ENCODE data around the gene C5orf15.
"Not testable (repeated sequence)": the region's sequence is repeated elsewhere in the genome, so short reads cannot be mapped to it uniquely, and the experiment has no call there.

C5orf15 gene

DNA sequence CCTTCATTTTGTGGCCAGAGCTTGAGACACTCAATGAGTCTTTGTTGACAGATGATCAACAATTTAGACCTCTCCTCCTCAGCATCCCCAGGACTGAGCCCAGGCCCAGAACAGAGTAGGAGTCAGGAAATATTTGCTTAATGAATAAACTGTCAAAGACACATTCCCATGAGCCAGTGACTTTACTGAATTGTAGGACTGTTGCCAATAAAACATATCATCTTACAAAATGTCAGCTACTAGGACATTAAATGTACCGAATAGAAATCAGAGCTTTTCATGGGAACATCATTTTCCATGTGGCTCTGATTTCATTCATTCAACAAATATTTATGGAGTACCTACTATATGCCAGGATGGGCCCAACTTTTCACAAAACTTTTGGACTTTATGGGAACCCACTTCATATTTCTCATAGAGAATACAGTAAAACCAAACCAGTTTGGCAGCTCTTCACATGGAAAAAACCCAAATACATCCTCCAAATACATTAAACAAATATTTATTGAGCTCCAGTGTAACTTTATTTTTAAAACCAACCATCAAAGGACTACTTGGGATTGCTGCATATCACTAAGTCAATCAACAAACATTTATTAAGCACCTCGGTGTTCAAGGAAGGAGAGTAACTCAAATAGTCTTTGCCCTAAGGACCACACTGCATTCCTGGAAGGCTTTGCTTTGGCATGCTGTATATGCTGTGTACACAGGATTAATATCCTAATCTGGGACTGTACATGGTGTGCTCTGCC is 24.9 kb upstream of the C5orf15 start:
- DNase-seq, result no peak

DNA sequence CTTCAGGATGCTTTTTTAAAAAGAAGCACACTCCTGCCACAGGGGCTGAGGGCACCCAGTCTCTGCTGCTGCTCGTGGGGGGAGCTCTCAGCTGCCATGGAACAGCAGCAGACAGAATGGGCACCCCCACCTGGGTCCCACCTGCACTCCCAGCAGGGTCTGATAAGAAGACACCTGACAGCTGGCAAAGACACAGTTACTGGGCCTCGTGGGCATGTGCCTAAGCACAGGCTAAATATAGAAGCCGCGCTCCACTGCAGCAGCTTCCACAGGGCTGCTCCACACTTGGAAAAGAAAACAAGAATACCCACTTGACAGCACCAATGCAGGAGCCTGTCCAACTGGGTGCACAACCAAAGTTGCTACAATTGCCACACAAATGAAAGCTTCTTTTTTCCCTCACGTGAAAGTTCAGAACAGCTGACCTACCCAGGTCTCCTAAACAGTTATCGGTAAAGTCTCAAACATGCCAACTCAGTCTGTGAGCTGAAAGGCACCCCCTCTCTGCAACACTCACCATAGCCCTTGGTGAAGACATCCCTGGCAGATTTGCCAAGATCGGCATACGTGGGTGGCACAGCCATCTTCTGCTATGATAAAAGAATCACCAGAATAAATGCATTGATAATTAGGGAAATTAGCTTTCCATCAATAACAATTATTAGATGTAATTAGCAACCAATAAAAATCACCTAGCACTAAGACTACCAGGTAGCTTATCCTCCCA is 24.2 kb upstream of the C5orf15 start:
- DNase-seq, result no peak

DNA sequence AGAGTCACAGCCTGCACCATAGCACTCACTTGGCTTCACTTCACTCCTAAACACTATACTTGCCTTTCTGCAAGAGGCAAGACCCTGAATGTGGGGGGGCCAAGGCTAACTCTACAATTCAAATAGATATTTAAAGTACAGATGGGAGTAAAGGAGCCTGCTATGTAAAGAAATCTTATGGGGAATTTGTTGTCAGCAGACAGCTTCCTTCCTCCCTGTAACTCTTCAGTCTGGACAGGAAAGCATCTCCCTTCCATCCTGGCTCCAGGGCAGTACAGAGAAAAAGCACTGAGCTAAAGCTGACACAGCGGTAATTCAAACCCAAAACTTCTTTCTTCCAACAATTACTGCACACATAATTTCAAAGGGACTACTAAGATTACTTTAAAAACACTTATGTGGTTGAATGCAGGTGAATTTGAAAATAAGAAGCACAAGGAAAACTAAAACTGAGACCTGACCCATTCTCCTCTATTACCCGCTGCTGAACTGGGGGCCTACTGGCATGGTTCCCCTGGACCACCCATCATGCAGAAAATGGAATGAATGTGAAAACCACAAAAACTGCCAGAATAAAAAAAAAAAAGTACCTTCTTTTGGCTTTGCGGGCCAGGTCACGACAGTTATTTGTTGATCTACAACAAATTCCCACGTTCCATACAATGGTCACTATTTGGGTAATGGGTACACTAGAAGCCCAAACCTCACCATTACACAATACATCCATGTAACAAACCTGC is 22.9 kb upstream of the C5orf15 start:
- DNase-seq, result no peak

DNA sequence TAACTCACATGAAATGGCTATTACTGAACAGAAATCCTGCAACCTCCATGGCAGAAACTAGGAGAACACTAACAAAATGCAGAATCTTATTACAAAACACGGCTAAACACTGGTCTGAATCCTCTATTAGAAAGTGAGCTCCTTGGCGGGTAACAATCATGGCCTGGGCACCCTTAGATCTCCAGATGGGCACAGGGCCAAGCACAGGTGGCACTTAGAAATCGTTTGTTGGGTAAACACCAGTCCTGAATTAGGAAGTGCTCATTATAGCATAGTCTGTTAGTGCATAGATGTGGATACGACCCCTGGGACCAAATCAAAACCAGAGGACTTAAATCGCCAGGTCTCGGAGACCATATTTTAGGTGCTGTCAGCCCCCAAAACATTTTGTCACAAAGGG is 22.0 kb upstream of the C5orf15 start:
- DNase-seq, result no peak

DNA sequence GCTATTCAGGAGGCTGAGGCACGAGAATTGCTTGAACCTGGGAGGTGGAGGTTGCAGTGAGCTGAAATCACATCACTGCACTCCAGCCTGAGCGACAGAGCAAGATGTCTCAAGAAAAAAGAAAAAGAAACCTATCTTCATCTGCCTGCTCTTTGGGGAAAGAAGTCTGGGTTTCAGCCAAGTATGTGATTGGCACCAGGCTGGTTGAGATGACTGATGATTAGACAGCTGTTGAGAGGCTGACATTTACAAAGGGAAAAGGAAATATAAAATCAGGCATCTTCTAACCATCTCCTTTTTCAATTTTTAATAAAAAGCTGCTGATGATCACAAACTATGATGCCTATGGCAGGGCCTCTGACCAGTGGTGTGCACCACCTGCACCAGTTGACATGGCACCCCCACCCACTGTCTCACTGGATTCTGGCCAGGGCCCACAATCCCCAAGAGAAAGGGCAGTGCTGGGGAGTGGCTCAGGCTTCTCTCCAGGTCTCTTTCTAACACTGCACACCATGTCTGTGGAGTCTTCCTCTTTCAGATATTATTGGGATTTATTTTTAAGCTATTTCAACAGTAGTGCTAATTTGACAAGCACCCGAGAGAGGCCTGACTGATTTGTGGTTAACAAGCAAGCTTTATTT is 17.2 kb upstream of the C5orf15 start:
- DNase-seq, result no peak

DNA sequence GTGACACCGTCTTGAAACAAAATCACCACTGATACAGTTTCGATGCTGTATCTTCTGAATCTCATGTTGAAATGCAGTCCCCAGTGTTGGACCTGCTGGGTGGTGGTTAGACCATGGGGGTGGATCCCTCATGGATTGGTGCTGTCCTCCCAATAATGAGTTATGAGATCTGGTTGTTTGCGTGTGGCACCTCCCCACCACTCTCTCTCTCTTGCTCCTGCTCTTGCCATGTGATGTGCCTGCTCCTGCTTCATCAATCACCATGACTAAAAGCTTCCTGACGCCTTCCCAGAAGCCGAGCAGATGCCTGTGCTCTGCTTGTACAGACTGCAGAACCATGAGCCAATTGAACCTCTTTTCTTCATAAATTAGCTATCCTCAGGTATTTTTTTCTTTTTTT is 15.2 kb upstream of the C5orf15 start:
- no peak for DNase-seq

DNA sequence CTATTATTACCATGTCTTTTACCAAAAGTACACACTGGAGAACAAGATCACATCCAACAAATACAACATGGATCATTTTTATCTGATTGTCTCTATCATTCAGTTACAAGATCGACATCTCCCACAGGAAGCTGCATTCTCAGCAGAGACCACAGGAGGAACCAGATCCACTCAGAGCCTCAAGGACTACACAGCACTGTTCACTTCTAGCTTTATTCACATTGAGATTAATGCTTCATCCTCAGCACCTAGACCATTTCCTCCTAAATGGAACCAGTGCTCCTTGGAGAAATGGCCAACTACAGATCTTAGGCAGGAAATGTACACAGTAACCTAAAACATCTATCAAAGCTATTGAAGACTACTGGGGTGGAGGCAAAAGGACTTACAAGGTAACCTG is 13.3 kb upstream of the C5orf15 start:
- no peak for DNase-seq

DNA sequence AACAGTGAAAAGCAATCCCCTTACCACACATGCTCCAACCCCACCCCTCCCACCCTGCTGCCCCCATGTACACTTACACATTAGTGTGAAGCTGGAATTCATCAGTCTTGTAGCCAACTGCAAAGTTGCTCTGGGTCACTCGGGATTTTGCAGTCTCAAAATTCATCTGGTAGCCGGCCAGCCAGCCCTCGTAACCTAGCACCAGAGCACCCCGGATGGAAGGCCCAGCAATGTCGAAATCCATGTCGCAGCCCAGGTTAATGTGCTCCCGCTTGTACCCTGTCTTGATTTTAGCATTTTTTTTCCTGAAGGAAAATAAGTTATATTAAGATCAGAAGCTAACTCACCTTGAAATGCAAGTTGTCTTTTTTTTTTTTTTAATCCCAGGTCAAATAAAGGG is 12.2 kb upstream of the C5orf15 start:
- DNase-seq, result no peak

DNA sequence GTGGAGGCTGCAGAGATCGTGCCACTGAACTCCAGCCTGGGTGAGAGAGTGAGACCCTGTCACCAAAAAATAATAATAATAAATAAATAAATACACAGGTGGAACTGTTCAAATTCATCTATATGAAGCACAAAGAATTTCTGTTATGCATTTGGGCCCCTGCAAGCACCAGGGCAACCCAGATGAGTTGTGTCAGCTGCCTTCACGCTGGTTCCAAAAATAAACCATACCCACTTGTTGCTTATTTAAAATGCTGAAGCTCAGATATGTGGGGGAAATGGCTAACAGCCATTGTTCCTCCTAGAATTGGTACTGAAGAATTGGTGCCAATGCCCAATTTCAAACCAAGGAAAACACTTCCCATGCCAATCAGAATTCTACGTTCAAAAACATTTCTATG is 10.5 kb upstream of the C5orf15 start:
- DNase-seq, result no peak

DNA sequence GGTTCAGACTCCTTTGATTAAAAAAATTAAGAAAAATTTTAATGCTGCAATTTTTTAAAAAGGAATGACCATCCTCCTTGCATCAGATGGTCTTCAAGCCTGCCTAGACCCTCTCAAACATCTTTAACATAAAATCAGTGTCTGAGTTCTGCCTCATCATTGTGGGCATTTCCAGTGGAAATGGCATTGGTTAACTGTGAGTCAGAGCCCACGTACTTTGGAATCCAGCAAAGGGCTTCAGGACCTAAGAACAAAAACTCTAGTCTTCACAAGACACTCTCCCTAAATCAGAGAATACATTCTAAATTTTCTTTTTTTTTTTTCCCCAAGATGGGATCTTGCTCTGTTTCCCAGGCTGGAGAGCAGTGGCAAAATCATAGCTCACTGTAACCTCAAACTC is 9.4 kb upstream of the C5orf15 start:
- peak in 1 of 2 experiments; percentile 16 for DNase-seq

DNA sequence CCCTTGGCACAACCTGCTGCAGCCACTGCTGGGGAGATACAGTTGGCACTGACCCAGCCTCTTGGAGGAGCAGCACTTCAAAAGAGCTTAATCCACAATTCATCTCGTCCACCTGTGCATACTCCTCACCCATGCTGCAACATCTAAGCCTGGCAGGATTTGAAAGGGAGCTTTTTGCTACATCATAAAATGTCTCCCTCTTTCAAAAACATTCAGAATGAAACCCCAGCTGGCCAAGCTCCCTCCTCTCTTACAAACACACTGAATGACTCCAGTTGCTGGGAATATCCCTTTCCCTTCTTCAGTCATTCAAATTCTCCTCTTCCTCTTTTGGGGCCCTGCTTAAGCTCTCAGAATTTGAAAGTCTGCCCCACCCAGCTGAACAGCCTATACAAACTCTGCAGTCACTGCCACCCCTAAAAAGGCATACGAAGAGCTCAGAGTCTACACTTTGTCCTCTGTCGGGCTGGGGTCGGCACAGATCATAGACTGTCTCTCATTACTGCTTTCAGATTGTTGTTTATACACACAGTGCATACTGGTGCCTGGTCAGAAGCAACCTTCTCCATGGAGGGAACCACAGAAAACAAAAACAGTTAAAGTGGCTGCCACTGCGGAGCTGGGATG is 8.8 kb upstream of the C5orf15 start:
- DNase-seq, result no peak

DNA sequence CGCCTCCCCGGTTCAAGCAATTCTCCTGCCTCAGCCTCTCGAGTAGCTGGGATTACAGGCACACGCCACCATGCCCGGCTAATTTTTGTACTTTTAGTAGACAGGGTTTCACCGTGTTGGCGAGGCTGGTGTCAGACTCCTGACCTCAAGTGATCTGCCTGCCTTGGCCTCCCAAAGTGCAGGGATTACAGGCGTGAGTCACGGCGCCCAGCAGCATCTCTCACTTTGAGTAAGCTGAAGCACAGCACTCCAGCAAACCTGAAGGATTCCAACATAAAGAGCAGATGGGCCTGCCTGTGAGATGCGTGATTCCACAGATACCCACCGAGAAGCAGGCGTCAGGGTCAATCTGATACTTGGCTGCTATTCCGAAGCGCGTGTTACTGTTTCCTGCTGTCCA is 7.1 kb upstream of the C5orf15 start:
- DNase-seq, result not testable (repeated sequence)

DNA sequence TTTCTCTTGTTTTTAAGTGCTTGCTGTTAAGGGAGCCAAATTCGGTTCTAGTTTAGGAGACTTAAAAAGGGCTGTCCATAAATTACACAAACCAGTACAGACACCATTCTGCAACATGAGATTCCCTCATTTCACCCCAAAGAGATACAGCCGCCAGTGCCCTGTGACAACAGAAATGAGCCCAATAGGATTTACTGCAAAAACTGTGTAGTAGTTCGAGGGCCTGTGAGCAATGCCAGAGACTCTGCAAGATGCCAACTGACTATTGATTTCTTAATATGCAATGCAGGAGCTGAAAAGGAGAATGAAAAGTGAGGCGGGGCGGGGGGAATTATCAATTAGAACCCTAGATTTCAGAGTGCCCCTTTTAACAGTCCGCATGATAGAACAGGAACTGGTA is 5.7 kb upstream of the C5orf15 start:
- no peak for DNase-seq

DNA sequence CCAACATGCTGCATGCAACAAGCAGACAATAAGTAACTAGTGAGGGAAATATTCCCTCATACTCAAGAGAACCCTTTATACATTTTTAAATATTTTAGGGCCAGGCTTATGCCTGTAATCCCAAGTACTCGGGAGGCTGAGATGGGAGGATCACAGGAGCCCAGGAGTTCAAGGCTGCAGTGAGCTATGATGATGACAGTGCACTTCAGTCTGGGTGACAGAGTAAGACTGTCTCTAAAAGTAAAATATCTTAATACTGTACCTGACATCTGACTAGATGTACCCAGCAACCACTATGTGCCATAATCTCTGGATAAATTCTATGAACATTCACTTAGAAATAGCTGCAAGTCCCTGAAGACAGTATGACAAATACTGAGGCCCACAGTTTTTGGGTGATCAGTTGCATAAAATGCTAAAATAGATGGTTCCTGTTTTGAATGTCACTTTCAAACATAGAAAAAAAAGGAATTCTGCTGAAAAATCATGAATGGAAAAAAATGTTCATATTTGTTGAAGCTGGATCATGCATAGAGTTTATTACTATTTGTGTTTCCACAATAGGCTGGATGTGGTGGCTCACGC is 2.0 kb upstream of the C5orf15 start:
- DNase-seq, result no peak

DNA sequence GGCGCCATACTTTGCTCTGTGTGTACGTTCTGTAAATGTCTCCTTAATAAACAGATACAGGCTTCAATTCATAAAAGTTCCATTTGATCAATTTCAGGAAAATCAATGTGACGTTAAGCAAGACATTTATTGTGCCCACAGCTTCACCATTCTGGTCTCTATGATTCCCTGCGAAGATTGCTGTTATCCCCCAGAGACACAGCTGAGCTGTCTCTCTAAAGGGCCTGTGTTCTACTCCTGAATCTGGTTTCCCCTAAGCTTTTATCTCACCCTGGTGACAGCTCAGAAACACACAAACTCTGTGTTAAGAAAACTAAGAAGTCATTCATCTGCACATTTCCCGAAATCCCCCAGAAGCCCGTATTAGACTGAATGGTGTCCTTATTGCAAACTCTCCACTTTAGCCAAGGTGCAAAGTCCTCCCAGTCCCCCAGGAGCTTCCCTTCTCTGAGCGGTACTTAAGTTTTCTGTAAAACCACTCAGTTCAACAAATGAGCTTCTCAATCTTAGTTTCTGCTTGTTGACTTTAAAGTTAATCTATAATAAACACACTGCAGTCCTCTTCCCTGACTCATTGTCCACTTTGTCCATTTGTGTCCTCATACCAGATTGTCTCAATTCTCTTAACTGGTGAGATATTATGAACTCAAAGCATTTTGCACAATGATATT is 1.4 kb upstream of the C5orf15 start:
- no peak for DNase-seq

DNA sequence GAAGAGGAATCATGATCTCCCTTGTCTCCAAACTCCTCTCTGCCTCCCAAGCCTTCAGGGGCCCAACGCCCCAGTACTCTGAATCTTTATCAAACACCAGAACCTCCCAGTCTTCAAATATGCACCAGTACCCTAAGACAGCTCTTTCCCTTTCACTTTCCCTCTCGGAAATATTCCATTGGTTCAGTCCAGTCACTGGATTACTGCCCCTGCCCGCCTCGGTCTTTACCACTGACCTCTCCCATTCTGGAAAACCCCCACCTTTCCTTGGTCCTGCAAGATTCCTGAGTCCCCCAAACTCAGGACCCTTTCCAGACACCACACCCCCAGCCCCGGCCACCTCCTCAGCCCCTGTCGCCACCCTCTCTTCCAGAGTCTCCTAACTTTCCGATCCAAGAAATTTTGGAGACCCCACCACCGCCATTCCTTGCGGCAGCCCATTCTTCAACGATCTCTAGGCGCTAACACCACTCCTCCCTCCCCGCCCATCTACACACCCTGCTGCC is 674 bp downstream of the C5orf15 start:
- DNase-seq, result peak in 1 of 2 experiments; percentile 44

DNA sequence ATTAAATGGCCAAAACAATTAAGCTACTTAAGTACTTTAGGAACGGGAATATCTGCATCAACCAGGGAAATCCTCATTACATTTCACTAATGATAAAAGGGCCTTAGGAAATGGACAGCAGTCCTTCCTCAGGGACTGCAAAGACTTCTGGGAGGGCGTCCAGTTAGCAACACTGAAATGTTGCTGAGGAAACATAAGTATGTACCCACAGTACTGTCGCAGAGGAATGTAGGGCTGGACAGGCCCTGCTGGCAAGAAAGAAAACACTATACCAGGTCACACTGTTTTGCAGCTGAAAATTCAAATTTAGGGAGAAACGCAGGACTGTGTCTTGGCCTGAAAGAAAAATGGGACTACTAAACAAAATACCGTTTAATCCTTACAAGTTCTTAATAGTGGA is 1.3 kb downstream of the C5orf15 start:
- DNase-seq, result no peak

DNA sequence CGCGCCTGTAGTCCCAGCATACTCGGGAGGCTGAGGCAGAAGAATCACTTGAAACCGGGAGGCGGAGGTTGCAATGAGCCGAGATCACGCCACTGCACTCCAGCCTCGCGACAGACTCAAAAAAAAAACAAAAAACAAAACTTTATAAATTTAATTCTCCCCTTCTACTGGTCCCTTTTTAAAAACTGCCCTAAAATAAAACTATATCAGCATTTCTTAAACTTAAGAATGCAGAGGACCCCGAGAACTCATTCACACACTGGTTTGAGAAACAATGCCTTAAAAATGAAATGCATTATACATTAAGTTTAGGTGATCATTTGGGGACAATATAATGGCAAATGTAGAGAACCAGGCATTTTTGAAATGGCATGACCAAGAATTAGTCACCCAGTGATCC is 2.3 kb downstream of the C5orf15 start:
- no peak for DNase-seq

DNA sequence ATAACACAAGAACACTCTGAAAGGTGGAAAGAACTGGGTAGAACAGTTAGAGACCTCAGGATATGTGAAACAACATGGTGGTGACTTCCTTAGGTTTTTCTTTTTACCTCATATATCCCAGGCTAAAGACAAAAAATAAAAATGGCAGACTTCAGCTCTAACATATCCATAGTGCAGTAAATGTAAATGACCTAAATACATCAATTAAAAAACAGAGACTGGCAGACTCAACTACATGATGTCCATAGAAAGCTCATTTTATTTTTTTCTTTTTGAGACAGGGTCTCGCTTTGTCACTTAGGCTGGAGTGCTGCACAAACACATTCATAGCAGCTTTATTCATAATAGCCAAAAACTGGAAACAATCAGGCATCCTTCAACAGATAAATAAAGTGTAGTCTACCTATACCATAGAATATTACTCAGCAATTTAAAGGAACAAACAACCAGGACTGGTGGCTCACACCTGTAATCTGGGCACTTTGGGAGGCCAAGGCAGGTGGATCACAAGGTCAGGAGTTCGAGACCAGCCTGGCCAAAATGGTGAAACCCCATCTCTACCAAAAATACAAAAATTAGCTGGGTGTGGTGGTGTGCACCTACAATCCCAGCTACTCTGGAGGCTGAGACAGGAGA is 4.8 kb downstream of the C5orf15 start:
- no peak for DNase-seq

DNA sequence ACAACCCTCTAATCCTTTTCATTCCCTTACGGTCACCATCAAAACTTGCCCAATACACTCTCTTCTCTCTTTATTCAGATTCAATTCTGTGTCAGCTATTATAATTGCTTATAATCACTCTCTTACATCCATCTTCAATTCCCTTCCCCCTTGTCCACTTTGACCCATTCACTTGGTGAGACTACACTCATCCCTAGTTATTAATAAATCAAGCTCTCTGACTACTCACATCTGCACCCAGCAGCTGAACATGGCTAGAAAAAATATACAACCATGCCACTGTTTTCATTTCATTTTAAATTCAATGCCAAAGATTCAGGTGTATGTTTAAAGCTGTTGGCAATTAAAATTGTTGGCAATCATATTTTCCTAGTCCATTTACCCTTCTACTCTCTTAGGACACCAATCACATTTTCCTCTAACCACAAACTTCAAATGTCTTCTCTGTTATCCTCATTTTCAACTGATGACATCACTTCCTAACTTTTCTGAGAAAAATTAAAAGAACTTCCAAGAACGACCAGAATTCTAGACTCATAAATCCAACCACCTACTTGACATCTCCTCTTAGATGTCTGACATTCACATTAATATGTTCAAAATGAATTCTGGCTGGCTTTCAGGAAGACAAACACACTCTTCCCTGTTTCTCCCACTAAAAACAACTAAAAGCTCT is 5.5 kb downstream of the C5orf15 start:
- peak in 1 of 2 experiments; percentile 27 for DNase-seq

DNA sequence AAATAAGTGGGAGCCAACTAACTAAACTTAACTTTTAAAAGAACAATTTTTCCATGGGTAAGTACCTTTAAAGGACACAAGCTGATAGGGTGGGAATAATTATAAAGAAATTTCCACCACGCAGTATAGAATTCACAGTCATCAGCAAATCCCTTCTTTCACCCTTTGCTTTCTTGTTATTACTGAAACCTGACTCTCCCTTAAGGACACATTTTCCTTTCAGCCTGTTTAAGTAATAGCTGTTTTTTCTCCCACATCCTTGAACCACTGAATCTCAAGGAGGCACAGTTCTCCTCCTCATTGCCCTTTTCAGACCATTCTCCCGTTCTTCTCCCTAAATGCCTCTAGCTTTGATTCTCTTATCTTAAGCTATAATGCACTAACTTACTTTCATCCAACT is 6.3 kb downstream of the C5orf15 start:
- DNase-seq, result no peak
